Endodermal cell (in vitro differentiated cells): ENCODE data around the gene TSKU. TPM values are rescaled to one million over a fixed set of nuclear protein-coding genes. Genes with fewer than 3 reads are reported as not detected.
A peak's percentile ranks its signal among the peaks of the same experiment; 100 is the strongest.

Experiments used
- DNase-seq: peaks from one replicate; pipeline ENCODE4 v3.0.0-alpha.2; 2017
- H3K27ac ChIP-seq: 2 replicates; pipeline ENCODE4 v1.5.1; 2013; ENCODE audit warnings: mild to moderate bottlenecking, low read depth, low read length, moderate library complexity
- H3K27me3 ChIP-seq: 2 replicates; pipeline ENCODE4 v1.6.1; 2013; ENCODE audit warnings: mild to moderate bottlenecking, low read length, moderate library complexity; ENCODE audit not compliant: insufficient read depth, control insufficient read depth, poor library complexity, severe bottlenecking
- H3K36me3 ChIP-seq: 2 replicates; pipeline ENCODE4 v1.7.0; 2013; ENCODE audit warnings: mild to moderate bottlenecking, low read length, moderate library complexity; ENCODE audit not compliant: control insufficient read depth, insufficient read depth
- H3K4me1 ChIP-seq: one replicate; pipeline ENCODE4 v1.7.0; 2013; ENCODE audit warnings: low read length; ENCODE audit not compliant: control insufficient read depth, insufficient read depth
- H3K4me3 ChIP-seq: 2 replicates; pipeline ENCODE4 v1.5.1; 2013; ENCODE audit warnings: mild to moderate bottlenecking, low read length, moderate library complexity
- H3K9ac ChIP-seq: 2 replicates; pipeline ENCODE4 v1.6.1; 2013; ENCODE audit warnings: mild to moderate bottlenecking, low read length, moderate library complexity; ENCODE audit not compliant: poor library complexity, severe bottlenecking; ENCODE audit errors: extremely low read depth
- H3K9me3 ChIP-seq: 2 replicates; pipeline ENCODE4 v1.6.1; 2013; ENCODE audit warnings: mild to moderate bottlenecking, low read length, moderate library complexity; ENCODE audit not compliant: control insufficient read depth
- H3K27ac Mint-ChIP-seq: 2 replicates; pipeline ENCODE4 v1.8.0; 2020; ENCODE audit warnings: mixed read lengths
- H3K27me3 Mint-ChIP-seq: 2 replicates; pipeline ENCODE4 v1.8.0; 2021; ENCODE audit warnings: mild to moderate bottlenecking, mixed read lengths; ENCODE audit not compliant: insufficient read depth
- H3K36me3 Mint-ChIP-seq: 2 replicates; pipeline ENCODE4 v1.8.0; 2020; ENCODE audit warnings: low read depth, mixed read lengths
- H3K4me1 Mint-ChIP-seq: 2 replicates; pipeline ENCODE4 v1.8.0; 2020; ENCODE audit warnings: mixed read lengths
- H3K4me3 Mint-ChIP-seq: 2 replicates; pipeline ENCODE4 v1.8.0; 2020; ENCODE audit warnings: mild to moderate bottlenecking, moderate library complexity, mixed read lengths
- H3K9me3 Mint-ChIP-seq: 2 replicates; pipeline ENCODE4 v1.8.0; 2020; ENCODE audit warnings: mild to moderate bottlenecking, mixed read lengths
- CTCF ChIP-seq: fragments of 200-600 bp; sonication (generic); conservative IDR thresholded peaks from 2 replicates; pipeline ENCODE4 v1.5.0; 2021; ENCODE audit warnings: antibody characterized with exemption, mild to moderate bottlenecking
- WGBS, 2 experiments: methylation state at CpG; one replicate each; pipeline versions ENCODE4 v1.1.5 to v1.1.7; 2013; ENCODE audit warnings: missing lambda C conversion rate in 2 of 2, mixed read lengths in 1 of 2; ENCODE audit not compliant: insufficient coverage in 1 of 2, insufficient read length in 1 of 2; 5-methylcytosine and 5-hydroxymethylcytosine counted together
- total RNA-seq, 2 donors: library from RNA; stranded (reverse); fragmentation: NEBNext Ultra II Directional in 1 of 2; extraction: Animal tissue kit (Norgen Biotek cat#: 25700) in 1 of 2; gene quantifications; 2 replicates in 1 of 2; 3 replicates in 1 of 2; pipeline ENCODE4 v1.2.1, GENCODE V29; 2021

The TSKU gene
- total RNA-seq, 2 donors from 2014 or later, result 105 to 130 TPM

GRCh38 chr11:76802621-76803020 lies 19.5 kb downstream of the TSKU start:
- Histone ChIP-seq H3K9ac (no peak overlapping the region), H3K4me3 (no peak overlapping the region), H3K27ac (no peak overlapping the region), H3K4me1 (peaks cover 19% of the 10 kb centered on the region), H3K27me3 (no peaks in the 10 kb centered on the region), H3K36me3 (peaks cover 20% of the 10 kb centered on the region), H3K9me3 (no peaks in the 10 kb centered on the region)
- WGBS, 2 experiments, result 80% methylated on average over 1 to 4 of the region's 4 CpGs
- TF ChIP-seq CTCF, result no peak
- no peaks in the 10 kb centered on the region for H3K27me3 Mint-ChIP-seq
- H3K36me3 Mint-ChIP-seq, result peaks cover 12% of the 10 kb centered on the region
- no peak overlapping the region for H3K27ac Mint-ChIP-seq
- no peak overlapping the region for H3K4me3 Mint-ChIP-seq
- DNase-seq, result peak; percentile 63
- no peaks in the 10 kb centered on the region for H3K9me3 Mint-ChIP-seq
- peaks cover 66% of the 10 kb centered on the region for H3K4me1 Mint-ChIP-seq

GRCh38 chr11:76803023-76803422 lies 19.9 kb downstream of the TSKU start:
- WGBS, 2 experiments, result 93% methylated on average over 2 of the region's 3 CpGs; no CpG with 5 or more reads in 1 of the 2 experiments

GRCh38 chr11:76803811-76804600 lies 20.9 kb downstream of the TSKU start:
- Mint-ChIP-seq H3K36me3 (peaks cover 3% of the 10 kb centered on the region), H3K27ac (no peak overlapping the region)
- no peak overlapping the region for H3K9ac ChIP-seq

More at GRCh38 chr11:76803023-76803422, 19.9 kb downstream of the TSKU start:
- peaks cover 19% of the 10 kb centered on the region for H3K4me1 ChIP-seq
- no peak overlapping the region for H3K4me3 ChIP-seq
- Mint-ChIP-seq H3K27ac (no peak overlapping the region), H3K9me3 (no peaks in the 10 kb centered on the region), H3K4me1 (peaks cover 65% of the 10 kb centered on the region), H3K4me3 (no peak overlapping the region), H3K36me3 (peaks cover 8% of the 10 kb centered on the region), H3K27me3 (no peaks in the 10 kb centered on the region)
- peaks cover 16% of the 10 kb centered on the region for H3K36me3 ChIP-seq
- H3K27me3 ChIP-seq, result no peaks in the 10 kb centered on the region
- TF ChIP-seq CTCF, result no peak
- no peak overlapping the region for H3K27ac ChIP-seq
- no peak overlapping the region for H3K9ac ChIP-seq
- H3K9me3 ChIP-seq, result no peaks in the 10 kb centered on the region
- DNase-seq, result no peak

More at GRCh38 chr11:76803811-76804600, 20.9 kb downstream of the TSKU start:
- no peaks in the 10 kb centered on the region for H3K9me3 ChIP-seq
- Mint-ChIP-seq H3K27me3 (peaks cover 2% of the 10 kb centered on the region), H3K4me3 (no peak overlapping the region), H3K4me1 (peaks cover 64% of the 10 kb centered on the region), H3K9me3 (no peaks in the 10 kb centered on the region)
- no peak overlapping the region for H3K4me3 ChIP-seq
- WGBS, 2 experiments, result 96 to 100% methylated on average over 1 to 9 of the region's 10 CpGs
- peak; percentile 31 for DNase-seq
- no peak overlapping the region for H3K27ac ChIP-seq
- H3K36me3 ChIP-seq, result peaks cover 7% of the 10 kb centered on the region
- no peaks in the 10 kb centered on the region for H3K27me3 ChIP-seq
- H3K4me1 ChIP-seq, result peaks cover 15% of the 10 kb centered on the region
- TF ChIP-seq CTCF, result no peak
